ENCODE measurements around the gene TSPAN14.

The TSPAN14 gene

GRCh38 chr10:80449520-80449919 lies 4.6 kb upstream of the TSPAN14 start:
- Histone ChIP-seq H3F3A (ENCODE audit: insufficient read depth, low read length) (peaks cover 8% of the 10 kb centered on the region), H2AFZ (ENCODE audit: low read length) (no peak overlapping the region), H3K27me3 (replicated peaks; ENCODE audit: insufficient read depth, low read length) (no peaks in the 10 kb centered on the region), H3K9ac (ENCODE audit: low read length) (no peak overlapping the region), H3K9me2 (replicated peaks; ENCODE audit: insufficient read depth, low read length) (no peaks in the 10 kb centered on the region), H4K20me1 (ENCODE audit: insufficient read depth, low read length) (no peaks in the 10 kb centered on the region), H3K4me3 (ENCODE audit: low read length) (no peak overlapping the region), H3K4me1 (ENCODE audit: low read length) (no peaks in the 10 kb centered on the region), H3K27ac (ENCODE audit: low read length) (no peak overlapping the region), H3K4me2 (ENCODE audit: low read depth, low read length) (no peak overlapping the region), H3K79me2 (ENCODE audit: low read length) (no peaks in the 10 kb centered on the region), H3K9me3 (replicated peaks; ENCODE audit: insufficient read depth, low read length) (no peaks in the 10 kb centered on the region), H3K36me3 (replicated peaks; ENCODE audit: insufficient read depth, low read length) (no peaks in the 10 kb centered on the region)
- TF ChIP-seq EZH2 (optimal IDR thresholded peaks at IDR 0.05; ENCODE audit: low read depth, low read length) (no peak), EZH2phosphoT487 (IDR thresholded peaks at IDR 0.05; ENCODE audit: low read length) (no peak), CTCF (IDR thresholded peaks at IDR 0.05; ENCODE audit: low read length) (no peak)
- no peak for DNase-seq

GRCh38 chr10:80451132-80451531 lies 3.0 kb upstream of the TSPAN14 start:
- Histone ChIP-seq H3K4me3 (ENCODE audit: low read length) (no peak overlapping the region), H3F3A (ENCODE audit: insufficient read depth, low read length) (peaks cover 8% of the 10 kb centered on the region), H3K27ac (ENCODE audit: low read length) (no peak overlapping the region), H3K4me2 (ENCODE audit: low read depth, low read length) (no peak overlapping the region), H2AFZ (ENCODE audit: low read length) (no peak overlapping the region), H3K4me1 (ENCODE audit: low read length) (peaks cover 8% of the 10 kb centered on the region), H4K20me1 (ENCODE audit: insufficient read depth, low read length) (no peaks in the 10 kb centered on the region), H3K9me3 (replicated peaks; ENCODE audit: insufficient read depth, low read length) (no peaks in the 10 kb centered on the region), H3K9ac (ENCODE audit: low read length) (no peak overlapping the region), H3K27me3 (replicated peaks; ENCODE audit: insufficient read depth, low read length) (no peaks in the 10 kb centered on the region), H3K9me2 (replicated peaks; ENCODE audit: insufficient read depth, low read length) (no peaks in the 10 kb centered on the region), H3K79me2 (ENCODE audit: low read length) (peaks cover 10% of the 10 kb centered on the region), H3K36me3 (replicated peaks; ENCODE audit: insufficient read depth, low read length) (no peaks in the 10 kb centered on the region)
- DNase-seq: no peak
- TF ChIP-seq EZH2 (optimal IDR thresholded peaks at IDR 0.05; ENCODE audit: low read depth, low read length) (no peak), CTCF (IDR thresholded peaks at IDR 0.05; ENCODE audit: low read length) (no peak), EZH2phosphoT487 (IDR thresholded peaks at IDR 0.05; ENCODE audit: low read length) (no peak)

- H4K20me1 ChIP-seq (ENCODE audit: insufficient read depth, low read length): no peaks in the 10 kb centered on the region
- H3K9me2 ChIP-seq (replicated peaks; ENCODE audit: insufficient read depth, low read length): no peaks in the 10 kb centered on the region
- peaks cover 8% of the 10 kb centered on the region for H3F3A ChIP-seq (ENCODE audit: insufficient read depth, low read length)
- peaks cover 9% of the 10 kb centered on the region for H3K4me1 ChIP-seq (ENCODE audit: low read length)
- peaks cover 15% of the 10 kb centered on the region for H3K79me2 ChIP-seq (ENCODE audit: low read length)
- DNase-seq: no peak
- TF ChIP-seq CTCF (IDR thresholded peaks at IDR 0.05; ENCODE audit: low read length) (no peak), EZH2 (optimal IDR thresholded peaks at IDR 0.05; ENCODE audit: low read depth, low read length) (no peak), EZH2phosphoT487 (IDR thresholded peaks at IDR 0.05; ENCODE audit: low read length) (no peak)
- H3K9me3 ChIP-seq (replicated peaks; ENCODE audit: insufficient read depth, low read length): no peaks in the 10 kb centered on the region
- H3K9ac ChIP-seq (ENCODE audit: low read length): no peak overlapping the region
- no peak overlapping the region for H3K27ac ChIP-seq (ENCODE audit: low read length)
- no peaks in the 10 kb centered on the region for H3K27me3 ChIP-seq (replicated peaks; ENCODE audit: insufficient read depth, low read length)
- no peak overlapping the region for H3K4me3 ChIP-seq (ENCODE audit: low read length)
- no peak overlapping the region for H2AFZ ChIP-seq (ENCODE audit: low read length)
- H3K36me3 ChIP-seq (replicated peaks; ENCODE audit: insufficient read depth, low read length): no peaks in the 10 kb centered on the region
- no peak overlapping the region for H3K4me2 ChIP-seq (ENCODE audit: low read depth, low read length)
Measured at GRCh38 chr10:80452069-80452468, 2.0 kb upstream of the TSPAN14 start.

Measured in MM.1S (cell line).